ENCODE results near the gene CFAP221. TPM values are rescaled to one million over a fixed set of nuclear protein-coding genes. Genes with fewer than 3 reads are reported as not detected.

CFAP221 gene
- total RNA-seq, 1 experiment from 2014 or later, result 1.0 TPM

DNA sequence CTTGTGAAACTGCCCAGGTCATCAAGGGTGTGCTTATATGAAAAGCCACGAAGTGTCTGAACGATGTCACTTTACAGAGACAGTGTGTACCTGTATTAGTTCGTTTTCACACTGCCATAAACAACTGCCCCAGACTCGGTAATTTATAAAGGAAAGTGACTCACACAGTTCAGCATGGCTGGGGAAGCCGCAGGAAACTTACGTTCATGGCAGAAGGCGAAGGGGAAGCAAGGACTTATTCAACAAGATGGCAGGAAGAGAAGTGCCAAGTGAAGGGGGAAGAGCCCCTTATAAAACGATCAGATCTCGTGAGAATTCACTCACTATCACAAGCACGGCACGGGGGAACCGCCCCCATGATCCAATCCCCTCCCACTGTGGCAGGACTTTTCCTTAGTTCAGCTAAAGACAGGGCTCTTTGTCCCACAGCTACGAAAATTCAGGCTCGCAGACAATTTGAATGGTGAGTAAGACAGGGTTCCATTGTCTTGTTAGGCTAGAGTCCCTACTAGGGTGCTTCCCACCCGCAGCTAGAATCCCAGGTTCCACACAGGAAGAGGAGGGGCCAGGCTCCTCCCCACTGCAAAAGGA lies 154.9 kb downstream of the CFAP221 start:
- DNase-seq (ENCODE audit: low spot score), result no peak

- DNase-seq (ENCODE audit: low spot score), result no peak
Measured at GRCh38 chr2:119700866-119701265, 156.6 kb downstream of the CFAP221 start.

GRCh38 chr2:119701352-119701751 lies 157.1 kb downstream of the CFAP221 start:
- no peak for DNase-seq (ENCODE audit: low spot score)

DNA sequence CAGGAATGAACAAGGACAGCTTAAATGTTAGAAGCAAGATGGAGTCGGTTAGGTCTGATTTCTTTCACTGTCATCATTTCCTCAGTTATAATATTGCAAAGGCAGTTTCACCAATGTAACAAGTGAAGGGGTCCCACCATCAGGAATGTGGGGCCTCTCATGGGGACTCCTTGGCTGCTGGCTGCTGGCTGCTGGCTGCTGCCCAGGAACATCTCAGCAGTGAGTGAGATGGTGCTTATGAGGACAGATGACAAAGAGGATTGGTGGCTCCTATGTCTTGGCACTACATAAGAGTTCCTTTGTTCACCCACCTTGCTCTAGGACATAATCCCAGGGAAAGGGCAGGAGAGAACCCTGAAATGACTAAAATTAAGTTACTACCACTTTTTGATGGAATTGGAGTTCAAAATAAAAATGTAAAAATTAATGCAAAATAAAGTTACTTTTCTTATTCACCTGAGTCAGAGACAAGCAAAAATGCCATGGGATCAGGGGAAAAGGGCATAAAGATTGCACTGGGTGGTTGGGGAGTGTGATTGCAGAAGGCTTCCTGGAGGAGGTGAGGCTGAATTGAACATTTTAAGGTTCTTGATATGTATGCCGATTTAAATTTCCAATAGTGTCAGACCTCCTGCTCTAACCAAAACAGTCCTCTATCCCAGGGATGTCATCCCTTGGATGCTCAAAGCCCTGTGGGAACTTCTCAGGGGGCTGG lies 158.1 kb downstream of the CFAP221 start:
- no peak for DNase-seq (ENCODE audit: low spot score)

- DNase-seq (ENCODE audit: low spot score), result peak; percentile 58
Measured at GRCh38 chr2:119702918-119703401, 158.7 kb downstream of the CFAP221 start.

DNA sequence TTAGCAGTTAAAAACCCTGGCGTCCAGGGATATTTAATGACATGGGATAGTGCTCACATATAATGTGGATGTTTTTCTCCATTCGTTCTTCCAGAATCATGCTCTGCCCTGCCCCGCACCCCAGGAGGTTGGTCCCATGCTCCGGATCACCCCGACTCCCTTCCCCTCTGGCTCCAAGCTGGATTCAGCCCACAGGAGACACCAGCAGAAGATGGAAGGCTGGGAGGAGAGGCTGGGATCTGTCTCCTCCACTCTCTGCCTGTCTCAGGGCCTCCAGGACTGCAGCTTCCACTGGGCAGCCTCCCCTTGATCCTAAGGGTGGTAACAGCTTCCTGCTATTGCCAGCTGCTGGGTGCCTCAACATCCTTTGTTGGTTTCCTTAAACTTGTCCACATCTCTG lies 159.3 kb downstream of the CFAP221 start:
- DNase-seq (ENCODE audit: low spot score), result no peak

- peak; percentile 37 for DNase-seq (ENCODE audit: low spot score)
Measured at GRCh38 chr2:119704670-119705120, 160.4 kb downstream of the CFAP221 start.

- DNase-seq (ENCODE audit: low spot score), result no peak
Measured at GRCh38 chr2:119706221-119706620, 162.0 kb downstream of the CFAP221 start.

Other genes with a start within 250 kb of the CFAP221 start
- 5.3 and 15.4 TPM in 2 replicates for gene C2orf76, start 177.6 kb upstream of the CFAP221 start, total RNA-seq (2014; rRNA removed; shearing (Covaris generic))
- 301 and 339 TPM in 2 replicates for gene DBI, start 177.5 kb upstream of the CFAP221 start, total RNA-seq (2014; rRNA removed; shearing (Covaris generic))
- gene TMEM37, start 112.6 kb upstream of the CFAP221 start, total RNA-seq (2014; rRNA removed; shearing (Covaris generic)), result 1.5 and 1.9 TPM in 2 replicates
- not detected in 2 replicates for gene SCTR, start 20.0 kb upstream of the CFAP221 start, total RNA-seq (2014; rRNA removed; shearing (Covaris generic))
- 16.1 and 17.2 TPM in 2 replicates for gene TMEM177, start 134.8 kb downstream of the CFAP221 start, total RNA-seq (2014; rRNA removed; shearing (Covaris generic))
- gene PTPN4, start 215.5 kb downstream of the CFAP221 start, total RNA-seq (2014; rRNA removed; shearing (Covaris generic)), result 11.9 and 15.1 TPM in 2 replicates